GM23248 (cell line): Measurements from ENCODE around the gene THAP5.

ENCODE experiments used
- EZH2 ChIP-seq: fragments of 200-600 bp; sonication (generic); IDR thresholded peaks from 2 replicates; pipeline ENCODE4 v1.6.1; 2018; ENCODE audit warnings: antibody characterized with exemption, mild to moderate bottlenecking; ENCODE audit not compliant: insufficient read depth, poor library complexity, severe bottlenecking
- EZH2phosphoT487 ChIP-seq: fragments of 200-600 bp; sonication (generic); IDR thresholded peaks from 2 replicates; pipeline ENCODE4 v1.6.1; 2018; ENCODE audit warnings: antibody characterized with exemption, moderate library complexity, mild to moderate bottlenecking, low read depth; ENCODE audit not compliant: insufficient read depth

DNA sequence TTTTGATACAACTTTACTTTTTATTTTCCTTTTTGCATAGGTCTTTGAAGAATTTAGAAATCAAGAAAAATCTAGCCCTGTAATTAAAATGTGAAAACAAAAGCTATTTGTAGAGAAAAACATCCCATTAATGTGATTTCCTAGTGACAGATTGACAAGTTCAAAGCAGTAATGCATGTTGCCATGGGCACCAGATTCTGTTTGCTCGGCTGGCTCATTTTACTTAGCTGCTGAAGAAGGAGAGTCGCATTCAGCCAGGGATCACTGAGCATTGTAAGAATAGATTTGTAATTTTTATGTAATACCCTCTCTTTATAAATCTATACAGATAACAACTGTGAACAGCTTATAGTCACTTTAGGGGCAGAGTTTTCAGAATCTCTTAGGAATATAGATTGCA is 28.6 kb upstream of the THAP5 start:
- no peak for TF ChIP-seq EZH2phosphoT487
- no peak for TF ChIP-seq EZH2
